HTR-8/SVneo (cell line): ENCODE results near the gene SYNGR2.

Experiments
- DNase-seq: peaks from one replicate; pipeline ENCODE4 v3.0.0; 2011; ENCODE audit warnings: low spot score, mixed read lengths; ENCODE audit not compliant: insufficient read length
- FAIRE-seq: peaks from 2 replicates; lab custom pipeline; 2011; peaks lifted over from hg19 to GRCh38; lab: Jason Lieb, UNC

Gene SYNGR2

DNA sequence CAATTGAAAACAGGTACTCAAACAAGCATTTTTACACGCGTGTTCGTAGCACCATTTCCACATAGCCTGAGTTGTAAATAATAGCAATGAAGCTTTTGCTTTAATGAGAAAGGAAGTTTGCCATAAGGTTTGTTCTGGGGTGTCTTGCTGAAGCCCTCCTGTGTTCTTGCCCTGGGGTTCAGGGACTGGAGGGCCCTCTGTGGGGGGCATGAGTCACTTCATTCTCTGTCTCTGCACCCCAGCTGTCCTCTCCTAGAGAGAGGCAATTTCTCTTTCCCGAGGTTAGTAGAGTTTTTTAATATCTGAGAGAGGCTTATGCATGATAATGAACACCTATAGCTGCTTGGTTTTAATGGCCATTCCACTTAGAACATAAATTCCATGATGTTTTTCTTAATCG, 28.3 kb downstream of the SYNGR2 start:
- FAIRE-seq (no peak), DNase-seq (no peak)

DNA sequence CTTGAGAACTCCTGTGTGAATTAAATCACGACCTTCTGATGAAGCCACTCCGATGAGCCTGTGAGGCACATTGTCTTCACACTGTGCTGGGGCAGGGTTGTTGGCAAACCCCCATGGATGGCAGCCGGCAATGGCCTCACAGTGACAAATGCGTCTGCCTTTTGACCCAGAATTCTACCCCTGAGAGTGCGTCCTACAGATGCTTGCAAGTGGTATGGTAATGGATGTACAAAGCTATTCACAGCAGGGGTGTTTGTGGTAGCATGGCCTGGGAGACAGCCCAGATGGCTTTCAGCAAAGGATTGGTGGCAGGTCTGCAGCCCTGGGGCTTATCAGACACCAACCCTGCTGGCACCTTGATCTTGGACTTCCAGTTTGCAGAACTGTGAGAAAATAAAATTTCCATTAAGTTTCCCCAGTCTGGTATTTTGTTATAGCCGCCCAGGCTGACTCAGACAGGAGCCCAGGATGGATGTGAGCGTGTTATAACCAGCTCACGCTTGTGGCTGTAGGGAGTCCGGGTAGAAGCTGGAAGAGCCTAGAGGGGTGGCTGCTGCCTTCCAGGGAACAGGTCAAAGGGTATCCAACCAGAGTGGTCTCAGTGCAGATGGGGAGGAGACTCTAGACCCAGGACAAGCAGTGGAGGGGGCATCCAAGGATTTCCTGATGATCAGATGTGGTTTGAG, 28.9 kb downstream of the SYNGR2 start:
- no peak for DNase-seq
- no peak for FAIRE-seq

DNA sequence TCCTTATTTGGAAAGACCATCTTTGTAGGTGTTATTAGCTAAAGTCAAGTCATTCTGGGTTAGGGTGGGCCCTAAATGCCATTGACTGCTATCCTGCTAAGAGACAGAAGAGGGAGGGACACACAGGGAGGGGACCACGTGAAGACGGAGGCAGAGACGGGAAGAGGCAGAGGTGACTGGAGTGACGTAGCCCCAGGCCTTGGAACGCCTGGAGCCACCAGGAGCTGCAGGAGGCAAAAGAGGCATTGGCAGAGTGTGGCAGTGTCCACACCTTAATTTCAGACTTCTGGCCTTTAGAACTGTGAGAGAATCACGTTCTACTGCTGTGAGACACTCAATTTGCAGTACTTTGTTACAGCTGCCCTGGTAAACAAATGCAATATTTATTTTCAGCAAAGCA, 32.1 kb downstream of the SYNGR2 start:
- no peak for FAIRE-seq
- DNase-seq, result no peak

DNA sequence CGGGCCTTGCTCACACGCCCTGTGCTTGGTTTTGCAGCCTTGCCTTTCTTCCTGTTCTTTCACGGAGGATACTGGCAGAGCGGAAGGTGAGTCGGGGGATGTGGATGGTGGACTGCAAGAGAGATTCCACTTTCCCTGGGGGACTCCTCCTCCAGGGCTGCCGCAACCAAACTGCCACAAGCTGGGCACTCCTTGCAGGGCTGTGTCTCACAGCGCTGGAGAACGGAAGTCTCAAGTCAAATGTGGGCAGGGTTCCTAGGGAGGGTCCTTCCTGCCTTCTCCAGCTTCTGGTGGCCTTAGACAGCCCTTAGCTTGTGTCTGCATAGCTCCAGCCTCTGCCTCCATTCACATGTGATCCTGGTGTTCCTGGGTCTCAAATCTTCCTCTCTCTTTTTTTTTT, 34.3 kb downstream of the SYNGR2 start:
- DNase-seq (no peak), FAIRE-seq (no peak)

DNA sequence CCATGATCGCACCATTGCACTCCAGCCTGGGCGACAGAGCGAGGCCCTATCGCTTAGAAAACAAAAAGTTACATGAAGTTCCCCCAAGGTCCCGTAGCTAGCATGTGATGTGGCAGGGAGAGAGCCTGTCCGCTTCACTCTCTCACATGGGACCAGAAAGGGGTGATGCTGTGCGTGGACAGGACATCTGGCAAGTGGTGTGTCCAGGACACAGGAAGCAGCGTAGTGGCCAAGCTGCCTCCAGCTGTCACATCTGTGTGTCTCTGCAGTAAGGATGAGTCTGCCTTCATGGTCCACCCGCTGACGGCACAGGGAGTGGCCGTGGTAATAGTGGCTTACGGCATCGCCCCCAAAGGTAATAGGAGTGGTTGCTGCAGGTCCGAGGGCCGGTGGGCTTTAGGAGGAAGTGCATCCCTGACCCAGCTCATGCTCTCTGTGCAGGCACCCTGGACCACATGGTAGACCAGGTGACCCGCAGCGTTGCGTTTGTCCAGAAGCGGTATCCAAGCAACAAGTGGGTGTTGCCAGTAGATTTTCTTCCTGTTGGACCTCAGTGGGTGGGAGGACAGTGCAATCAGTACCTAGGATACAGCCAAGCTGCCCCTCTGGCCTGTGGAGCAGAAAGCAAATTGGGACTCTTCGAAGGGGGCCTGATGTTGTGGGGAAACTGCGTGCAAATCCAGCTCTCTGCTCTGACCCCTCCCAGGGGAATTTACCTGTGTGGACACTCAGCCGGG, 36.2 kb downstream of the SYNGR2 start:
- DNase-seq, result no peak
- peak; percentile 74 for FAIRE-seq

DNA sequence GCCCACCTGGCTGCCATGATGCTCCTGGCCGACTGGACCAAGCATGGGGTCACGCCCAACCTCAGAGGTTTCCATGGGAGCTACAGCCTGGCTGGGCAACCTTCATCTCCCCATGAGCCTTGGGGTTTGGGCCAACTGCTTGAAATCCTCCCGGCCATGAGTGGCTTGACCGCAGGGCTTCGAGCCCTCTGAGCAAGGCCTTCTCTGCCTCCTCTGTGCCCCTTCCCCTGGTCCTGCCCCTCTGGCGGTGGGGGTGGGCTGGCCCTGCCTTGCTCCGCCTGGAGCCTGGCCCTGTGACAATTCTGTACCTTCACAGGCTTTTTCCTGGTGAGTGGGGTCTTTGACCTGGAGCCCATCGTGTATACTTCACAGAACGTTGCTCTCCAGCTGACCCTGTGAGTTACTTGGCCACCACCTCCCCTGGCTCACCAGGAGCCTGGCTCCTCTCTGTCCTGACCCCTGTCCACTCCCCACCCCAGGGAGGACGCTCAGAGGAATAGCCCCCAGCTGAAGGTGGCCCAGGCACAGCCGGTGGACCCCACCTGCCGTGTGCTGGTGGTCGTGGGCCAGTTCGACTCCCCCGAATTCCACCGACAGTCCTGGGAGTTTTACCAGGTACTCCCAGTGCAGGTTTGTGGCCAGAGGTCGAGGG, 36.9 kb downstream of the SYNGR2 start:
- DNase-seq, result no peak
- FAIRE-seq, result no peak

DNA sequence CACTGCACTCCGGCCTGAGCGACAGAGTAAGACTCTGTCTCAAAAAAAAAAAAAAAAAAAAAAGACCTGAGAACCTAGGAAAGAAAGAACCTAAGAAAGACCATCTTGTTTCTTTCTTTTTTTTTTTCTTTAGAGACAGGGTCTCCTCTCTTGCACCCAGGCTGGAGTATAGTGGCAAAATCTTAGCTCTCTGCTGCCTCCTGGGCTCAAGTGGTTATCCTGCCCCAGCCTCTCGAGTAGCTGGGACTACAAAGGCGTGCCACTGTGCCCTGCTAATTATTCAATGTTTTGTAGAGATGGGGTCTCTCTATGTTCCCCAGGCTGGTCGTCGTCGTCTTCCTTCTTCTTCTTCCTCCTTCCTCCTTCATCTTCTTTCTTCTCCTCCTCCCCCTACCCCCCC, 37.9 kb downstream of the SYNGR2 start:
- DNase-seq, result no peak
- FAIRE-seq, result no peak

DNA sequence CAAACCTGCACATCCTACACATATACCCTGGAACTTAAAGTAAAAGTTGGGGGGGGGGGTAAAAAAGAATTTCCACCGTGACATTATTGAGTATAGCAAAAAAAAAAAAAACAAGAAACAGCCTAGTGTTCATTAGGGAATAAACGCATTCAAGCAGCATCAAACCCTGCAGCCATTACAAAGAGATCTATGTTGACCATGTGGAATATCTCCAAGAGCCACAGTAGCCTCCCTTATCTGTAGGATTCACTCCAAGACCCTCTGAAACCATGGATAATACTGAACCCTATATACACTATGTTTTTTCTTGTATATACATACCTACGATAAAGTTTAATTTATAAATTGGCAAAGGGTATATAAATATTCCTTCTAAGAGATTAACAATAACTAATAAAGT, 40.1 kb downstream of the SYNGR2 start:
- no peak for DNase-seq
- FAIRE-seq, result no peak

DNA sequence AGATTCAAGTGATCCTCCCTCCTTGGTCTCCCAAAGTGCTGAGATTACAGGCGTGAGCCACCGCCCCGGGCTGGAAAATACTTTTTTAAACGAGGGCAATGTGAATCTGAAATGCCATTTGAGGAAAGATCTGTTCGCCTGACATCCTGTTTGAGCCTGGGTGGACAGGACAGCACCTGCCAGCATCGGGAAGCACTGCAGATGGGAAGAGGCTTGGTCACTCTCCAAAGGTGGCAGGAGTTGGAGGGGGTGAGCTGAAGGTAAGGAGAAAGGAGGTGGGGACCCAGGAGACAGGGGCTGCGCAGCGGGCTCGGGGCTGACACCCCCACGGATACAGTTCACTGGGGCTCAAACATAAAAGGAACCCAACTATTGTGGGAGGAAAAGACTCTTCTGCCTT, 41.7 kb downstream of the SYNGR2 start:
- FAIRE-seq, result no peak
- DNase-seq, result no peak

DNA sequence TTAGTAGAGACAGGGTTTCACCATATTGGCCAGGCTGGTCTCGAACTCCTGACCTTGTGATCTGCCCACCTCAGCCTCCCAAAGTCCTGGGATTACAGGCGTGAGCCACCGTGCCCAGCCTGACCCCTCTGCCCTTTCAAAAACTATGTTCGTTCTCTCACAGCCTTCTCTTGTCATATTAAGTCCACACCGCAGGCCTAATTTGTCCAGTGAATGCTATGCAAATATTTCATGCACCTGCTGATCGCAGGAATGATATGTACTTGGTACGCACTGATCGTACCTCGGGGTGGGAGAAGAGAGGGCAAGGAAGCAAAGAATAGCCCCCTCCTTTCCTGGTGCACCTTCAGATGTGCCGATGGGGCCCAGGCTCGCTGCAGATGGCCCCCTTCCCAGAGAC, 42.7 kb downstream of the SYNGR2 start:
- FAIRE-seq (no peak), DNase-seq (no peak)

DNA sequence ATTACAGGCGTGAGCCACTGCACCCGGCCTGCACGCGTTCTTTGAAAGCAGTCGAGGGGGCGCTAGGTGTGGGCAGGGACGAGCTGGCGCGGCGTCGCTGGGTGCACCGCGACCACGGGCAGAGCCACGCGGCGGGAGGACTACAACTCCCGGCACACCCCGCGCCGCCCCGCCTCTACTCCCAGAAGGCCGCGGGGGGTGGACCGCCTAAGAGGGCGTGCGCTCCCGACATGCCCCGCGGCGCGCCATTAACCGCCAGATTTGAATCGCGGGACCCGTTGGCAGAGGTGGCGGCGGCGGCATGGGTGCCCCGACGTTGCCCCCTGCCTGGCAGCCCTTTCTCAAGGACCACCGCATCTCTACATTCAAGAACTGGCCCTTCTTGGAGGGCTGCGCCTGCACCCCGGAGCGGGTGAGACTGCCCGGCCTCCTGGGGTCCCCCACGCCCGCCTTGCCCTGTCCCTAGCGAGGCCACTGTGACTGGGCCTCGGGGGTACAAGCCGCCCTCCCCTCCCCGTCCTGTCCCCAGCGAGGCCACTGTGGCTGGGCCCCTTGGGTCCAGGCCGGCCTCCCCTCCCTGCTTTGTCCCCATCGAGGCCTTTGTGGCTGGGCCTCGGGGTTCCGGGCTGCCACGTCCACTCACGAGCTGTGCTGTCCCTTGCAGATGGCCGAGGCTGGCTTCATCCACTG, 45.8 kb downstream of the SYNGR2 start, which contains the start of gene BIRC5:
Gene BIRC5 (plus strand): TSS at position 238 of the 690 bp plus-strand sequence. CDS start 64 bp downstream, at position 302.
- DNase-seq (peak; percentile 93), FAIRE-seq (peak; percentile 60)

DNA sequence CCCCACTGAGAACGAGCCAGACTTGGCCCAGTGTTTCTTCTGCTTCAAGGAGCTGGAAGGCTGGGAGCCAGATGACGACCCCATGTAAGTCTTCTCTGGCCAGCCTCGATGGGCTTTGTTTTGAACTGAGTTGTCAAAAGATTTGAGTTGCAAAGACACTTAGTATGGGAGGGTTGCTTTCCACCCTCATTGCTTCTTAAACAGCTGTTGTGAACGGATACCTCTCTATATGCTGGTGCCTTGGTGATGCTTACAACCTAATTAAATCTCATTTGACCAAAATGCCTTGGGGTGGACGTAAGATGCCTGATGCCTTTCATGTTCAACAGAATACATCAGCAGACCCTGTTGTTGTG, 46.3 kb downstream of the SYNGR2 start:
- FAIRE-seq (no peak), DNase-seq (no peak)

DNA sequence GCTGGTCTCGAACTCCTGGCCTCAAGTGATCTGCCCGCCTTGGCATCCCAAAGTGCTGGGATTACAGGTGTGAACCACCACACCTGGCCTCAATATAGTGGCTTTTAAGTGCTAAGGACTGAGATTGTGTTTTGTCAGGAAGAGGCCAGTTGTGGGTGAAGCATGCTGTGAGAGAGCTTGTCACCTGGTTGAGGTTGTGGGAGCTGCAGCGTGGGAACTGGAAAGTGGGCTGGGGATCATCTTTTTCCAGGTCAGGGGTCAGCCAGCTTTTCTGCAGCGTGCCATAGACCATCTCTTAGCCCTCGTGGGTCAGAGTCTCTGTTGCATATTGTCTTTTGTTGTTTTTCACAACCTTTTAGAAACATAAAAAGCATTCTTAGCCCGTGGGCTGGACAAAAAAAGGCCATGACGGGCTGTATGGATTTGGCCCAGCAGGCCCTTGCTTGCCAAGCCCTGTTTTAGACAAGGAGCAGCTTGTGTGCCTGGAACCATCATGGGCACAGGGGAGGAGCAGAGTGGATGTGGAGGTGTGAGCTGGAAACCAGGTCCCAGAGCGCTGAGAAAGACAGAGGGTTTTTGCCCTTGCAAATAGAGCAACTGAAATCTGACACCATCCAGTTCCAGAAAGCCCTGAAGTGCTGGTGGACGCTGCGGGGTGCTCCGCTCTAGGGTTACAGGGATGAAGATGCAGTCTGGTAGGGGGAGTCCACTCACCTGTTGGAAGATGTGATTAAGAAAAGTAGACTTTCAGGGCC, 51.2 kb downstream of the SYNGR2 start:
- no peak for DNase-seq
- FAIRE-seq, result no peak
